ENCODE results near the gene CLDN9.

CLDN9 gene, protein sequence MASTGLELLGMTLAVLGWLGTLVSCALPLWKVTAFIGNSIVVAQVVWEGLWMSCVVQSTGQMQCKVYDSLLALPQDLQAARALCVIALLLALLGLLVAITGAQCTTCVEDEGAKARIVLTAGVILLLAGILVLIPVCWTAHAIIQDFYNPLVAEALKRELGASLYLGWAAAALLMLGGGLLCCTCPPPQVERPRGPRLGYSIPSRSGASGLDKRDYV

DNA sequence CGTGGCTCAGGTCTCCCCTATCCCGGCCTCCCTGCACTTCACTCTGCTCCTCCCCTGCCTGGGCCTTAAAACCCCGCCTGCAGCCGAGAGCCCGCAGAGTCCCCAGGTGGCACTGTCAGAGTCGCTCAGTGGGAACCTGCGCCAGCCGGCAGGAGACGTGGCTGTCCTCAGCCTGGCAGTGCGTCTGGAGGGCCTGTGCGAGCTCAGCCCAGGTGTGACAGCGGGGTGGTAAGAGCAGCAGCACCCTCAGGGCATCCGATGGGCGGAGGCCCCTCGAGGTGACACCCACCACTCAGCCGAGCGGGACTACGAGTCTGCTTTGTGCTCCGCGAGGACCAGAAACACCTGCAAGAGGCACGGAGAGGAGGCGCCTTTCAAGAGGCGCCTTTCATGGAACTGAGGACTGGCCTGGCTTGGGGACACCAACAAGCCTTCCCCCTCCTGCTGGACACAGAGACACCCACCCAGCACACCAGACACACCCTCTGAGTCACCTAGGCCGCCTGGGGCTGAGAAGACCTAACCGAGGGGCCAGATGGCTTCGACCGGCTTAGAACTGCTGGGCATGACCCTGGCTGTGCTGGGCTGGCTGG, at the start of gene CLDN9:
Gene CLDN9 (plus strand): TSS at position 96 of the 593 bp plus-strand sequence. CDS start 440 bp downstream, at position 536.
- DNase-seq (ENCODE audit: extremely low read depth in 1 of 2, low read depth in 1 of 2) = no peak

DNA sequence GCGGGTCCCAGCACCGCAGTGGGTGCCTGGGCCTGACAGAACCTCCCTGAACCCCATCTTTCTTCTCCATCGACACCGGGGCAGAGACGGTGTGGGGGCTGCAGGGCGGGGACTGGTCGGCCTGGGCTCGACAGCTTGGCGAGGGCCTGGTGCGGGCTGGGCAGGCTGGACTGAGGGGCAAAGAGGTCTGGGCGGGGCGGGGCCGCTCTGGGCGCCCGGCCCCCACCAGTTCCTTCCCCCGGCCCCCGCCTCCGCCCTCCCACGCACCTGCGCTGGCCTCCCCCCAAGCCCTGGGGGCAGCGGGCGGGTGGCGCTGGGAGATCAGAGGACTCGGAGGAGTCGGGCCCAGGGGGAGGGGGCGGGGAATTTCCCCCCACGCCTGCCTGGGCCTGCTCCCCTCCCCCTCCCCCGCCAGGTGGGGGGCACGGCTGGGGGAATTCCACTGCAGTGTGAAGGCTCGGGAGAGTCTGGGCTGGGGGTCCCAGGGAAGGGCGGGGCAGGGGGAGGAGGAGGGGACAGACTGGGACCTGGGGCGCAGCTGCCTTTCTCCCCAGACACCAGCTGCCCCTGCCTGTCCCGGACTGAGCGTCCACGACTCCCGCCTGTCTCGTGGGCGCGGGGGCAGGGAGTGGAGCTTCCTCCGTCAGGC, 49.5 kb upstream of the CLDN9 start:
- DNase-seq (ENCODE audit: extremely low read depth in 1 of 2, low read depth in 1 of 2) = no peak

DNA sequence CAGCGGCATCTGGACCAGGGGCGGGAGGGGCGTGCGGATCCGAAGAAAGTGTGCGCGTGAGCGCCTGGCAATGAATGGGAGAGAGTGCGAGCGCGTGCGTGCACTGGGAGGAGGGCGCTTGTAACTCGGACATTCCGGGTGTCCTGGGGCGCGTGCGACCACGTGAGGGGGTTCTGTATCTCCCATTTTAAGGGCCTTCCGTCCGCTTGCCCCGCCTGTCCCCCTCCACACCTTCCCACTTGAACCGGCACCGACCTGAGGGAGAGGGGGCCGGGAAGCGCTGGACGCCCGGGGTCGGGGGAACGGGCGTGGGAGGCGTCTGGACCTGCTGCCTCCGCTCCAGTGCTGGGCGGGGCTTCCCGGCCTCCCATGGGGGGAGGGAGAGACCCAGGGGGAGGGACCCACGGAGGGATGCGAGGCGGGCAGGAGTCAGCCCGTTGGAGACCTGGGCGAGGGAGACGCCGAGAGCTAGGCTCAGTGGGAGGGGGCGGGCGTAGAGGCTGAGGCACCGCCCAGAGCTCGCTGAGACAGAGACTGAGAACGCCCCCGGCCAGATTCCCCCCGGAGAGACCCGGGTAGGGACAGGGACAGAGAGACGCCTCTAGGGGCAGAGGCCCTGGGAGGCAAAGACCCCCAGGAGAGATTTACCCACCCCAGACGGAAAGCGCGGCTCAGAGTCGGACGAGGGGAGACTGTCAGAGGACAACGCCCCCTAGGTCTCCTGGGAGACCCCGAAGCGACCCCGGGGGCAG, 48.8 kb upstream of the CLDN9 start, which contains the start of gene KREMEN2:
Gene KREMEN2 (plus strand): TSS at position 553 of the 752 bp plus-strand sequence. CDS start 246 bp downstream, outside the sequence.
- DNase-seq (ENCODE audit: extremely low read depth in 1 of 2, low read depth in 1 of 2) = no peak

DNA sequence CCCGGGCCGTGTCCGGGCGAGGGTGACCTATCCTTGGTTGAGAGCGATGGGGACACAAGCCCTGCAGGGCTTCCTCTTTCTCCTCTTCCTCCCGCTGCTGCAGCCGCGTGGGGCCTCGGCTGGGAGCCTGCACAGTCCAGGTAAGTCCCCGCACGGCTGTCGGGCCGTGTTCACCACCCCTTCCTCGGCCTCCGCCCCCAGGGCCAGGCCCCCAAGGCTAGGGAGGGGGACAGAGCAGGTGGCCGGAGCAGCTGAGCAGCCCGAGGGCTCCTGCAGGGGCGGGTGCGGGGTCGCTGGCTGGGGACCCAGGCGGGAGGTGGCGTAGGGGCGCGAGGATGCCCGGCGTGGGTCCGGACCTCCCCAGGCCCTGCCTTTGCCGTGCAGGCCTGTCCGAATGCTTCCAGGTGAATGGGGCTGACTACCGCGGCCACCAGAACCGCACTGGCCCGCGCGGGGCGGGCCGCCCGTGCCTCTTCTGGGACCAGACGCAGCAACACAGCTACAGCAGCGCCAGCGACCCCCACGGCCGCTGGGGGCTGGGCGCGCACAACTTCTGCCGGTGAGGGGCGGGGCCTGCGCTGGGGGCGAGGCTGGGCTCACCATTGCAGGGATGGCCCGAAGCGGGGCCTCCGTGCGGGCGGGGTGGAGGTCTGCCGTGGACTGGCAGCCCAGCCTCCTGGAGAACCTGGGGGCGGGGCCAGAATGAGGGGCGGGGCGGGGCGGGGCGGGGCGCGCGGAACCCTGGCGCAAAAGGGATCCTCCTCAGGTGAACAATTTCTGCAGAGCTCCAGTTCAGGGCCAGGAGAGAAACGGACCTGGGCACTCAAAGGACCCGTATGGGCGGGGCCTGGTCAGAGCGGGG, 48.0 kb upstream of the CLDN9 start:
- DNase-seq (ENCODE audit: extremely low read depth in 1 of 2, low read depth in 1 of 2) = peak in 1 of 2 donors; percentile 62

DNA sequence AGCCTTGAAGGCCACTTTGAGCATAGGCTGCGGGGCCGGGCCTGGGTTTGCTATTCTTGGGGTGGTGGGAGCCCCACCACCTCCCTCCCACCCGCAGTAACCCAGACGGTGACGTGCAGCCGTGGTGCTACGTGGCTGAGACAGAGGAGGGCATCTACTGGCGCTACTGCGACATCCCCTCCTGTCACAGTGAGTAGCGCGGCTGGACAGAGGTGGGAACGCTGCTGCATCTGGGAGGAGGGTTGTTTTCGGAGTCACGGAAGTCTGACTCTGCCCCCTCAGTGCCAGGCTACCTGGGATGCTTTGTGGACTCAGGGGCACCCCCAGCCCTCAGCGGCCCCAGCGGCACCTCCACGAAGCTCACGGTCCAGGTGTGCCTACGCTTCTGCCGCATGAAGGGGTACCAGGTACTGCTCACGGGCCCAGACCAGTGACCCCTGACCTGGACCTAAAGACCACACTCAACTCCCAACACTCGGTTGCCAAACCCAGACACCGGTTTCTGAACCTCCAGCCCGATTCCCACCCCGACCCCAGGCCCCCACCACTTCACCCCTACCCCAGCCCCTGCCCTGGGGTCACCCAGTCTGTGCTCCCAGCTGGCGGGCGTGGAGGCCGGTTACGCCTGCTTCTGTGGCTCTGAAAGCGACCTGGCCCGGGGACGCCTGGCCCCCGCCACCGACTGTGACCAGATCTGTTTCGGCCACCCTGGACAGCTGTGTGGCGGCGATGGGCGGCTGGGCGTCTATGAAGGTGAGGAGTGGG, 46.5 kb upstream of the CLDN9 start:
- no peak for DNase-seq (ENCODE audit: extremely low read depth in 1 of 2, low read depth in 1 of 2)

DNA sequence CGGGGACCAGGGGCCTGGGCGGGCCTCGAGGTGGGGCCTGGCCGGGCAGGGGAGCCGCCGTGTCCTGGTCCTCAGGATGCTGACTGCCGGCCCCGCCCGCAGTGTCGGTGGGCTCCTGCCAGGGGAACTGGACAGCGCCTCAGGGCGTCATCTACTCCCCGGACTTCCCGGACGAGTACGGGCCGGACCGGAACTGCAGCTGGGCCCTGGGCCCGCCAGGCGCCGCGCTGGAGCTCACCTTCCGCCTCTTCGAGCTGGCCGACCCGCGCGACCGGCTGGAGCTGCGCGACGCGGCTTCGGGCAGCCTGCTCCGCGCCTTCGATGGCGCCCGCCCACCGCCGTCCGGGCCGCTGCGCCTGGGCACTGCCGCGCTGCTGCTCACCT, 45.9 kb upstream of the CLDN9 start:
- DNase-seq (ENCODE audit: extremely low read depth in 1 of 2, low read depth in 1 of 2) = no peak

DNA sequence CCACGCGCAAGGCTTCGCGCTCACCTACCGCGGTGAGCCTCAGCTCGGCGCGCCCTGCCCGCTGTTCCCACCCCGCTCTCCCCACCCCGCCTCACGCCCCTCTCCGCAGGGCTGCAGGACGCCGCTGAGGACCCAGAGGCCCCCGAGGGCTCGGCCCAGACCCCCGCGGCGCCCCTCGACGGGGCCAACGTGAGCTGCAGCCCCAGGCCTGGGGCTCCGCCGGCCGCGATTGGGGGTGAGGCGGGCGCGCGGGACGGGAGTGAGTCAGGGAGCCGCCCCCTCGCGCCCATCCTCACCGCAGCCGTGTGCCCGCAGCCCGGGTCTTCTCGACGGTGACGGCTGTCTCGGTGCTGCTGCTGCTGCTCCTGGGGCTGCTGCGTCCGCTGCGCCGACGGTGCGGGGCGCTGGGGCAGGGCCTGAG, 45.5 kb upstream of the CLDN9 start:
- no peak for DNase-seq (ENCODE audit: extremely low read depth in 1 of 2, low read depth in 1 of 2)

DNA sequence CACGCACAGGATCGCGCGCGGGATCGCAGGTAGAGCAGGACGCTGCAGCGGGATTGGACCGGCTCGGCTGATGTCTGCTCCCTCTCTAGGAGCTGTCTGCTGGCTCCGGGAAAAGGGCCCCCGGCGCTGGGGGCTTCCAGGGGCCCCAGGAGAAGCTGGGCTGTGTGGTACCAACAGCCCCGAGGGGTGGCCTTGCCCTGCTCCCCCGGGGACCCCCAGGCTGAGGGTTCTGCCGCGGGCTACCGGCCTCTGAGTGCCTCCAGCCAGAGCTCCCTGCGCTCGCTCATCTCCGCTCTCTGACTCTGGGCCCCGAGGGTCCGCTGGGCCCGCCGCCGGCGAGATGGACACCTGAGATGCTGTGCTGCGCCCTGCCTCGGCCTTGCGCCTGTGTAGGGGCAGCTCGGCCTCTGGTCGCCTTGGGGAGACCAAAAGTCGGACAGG, 45.0 kb upstream of the CLDN9 start:
- no peak for DNase-seq (ENCODE audit: extremely low read depth in 1 of 2, low read depth in 1 of 2)

DNA sequence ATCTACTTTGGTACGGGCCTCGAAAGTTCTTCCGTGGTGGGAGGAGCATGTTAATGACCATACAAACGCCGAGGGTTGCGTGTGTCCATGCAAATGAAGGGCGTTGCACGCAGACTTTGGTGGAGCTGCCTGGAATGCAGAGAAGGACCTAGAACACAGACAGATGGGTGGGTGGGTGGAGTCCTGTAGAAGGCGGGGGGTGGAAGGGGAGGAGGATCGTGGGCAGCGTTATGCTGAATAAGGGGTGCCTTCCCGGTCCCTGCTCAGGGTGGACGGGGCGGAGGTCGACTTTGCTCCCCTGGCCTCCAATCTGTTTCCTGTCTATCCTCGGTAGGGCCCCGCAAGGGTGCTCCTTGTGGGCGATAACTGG, 44.4 kb upstream of the CLDN9 start:
- no peak for DNase-seq (ENCODE audit: extremely low read depth in 1 of 2, low read depth in 1 of 2)

DNA sequence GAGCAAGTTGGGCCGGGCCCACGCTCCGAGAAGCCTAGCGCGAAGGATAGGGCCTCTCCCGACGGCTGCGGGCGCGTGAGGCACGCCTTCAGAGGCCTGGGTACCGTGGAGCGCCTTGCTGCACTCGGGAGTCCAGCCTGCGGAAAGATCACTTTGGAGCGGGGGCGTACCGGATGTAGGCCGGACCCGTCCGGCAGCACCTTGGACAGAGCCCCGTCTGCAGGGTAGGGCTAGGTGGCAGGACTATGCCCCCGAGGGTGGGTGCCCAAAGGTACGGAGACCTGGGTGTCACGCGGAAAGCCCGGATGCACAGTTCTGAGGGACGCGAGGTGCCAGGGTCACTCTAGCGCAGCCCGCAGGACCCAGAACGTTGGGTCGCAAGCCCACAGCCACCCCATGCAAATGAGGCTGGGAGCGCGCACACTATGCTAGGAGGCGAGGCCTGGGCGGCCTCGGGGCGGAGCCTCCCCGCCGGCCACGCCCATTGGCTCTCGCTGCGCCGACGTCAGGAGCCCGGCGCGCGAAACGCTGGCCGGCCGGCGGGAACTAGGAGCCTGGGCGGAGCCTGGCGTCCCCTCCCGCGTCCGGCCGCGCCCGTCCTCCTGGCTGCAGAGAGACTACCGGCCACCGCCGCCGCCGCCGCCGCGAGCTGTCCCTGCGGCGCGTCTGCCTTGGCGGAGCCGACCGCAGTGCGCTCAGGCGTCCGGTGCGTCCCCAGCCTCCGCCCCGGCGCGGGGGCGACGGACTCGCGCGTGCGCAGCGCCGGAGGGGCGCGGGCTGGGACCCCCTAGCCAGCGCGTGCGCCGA, 43.8 kb upstream of the CLDN9 start, which contains the start of gene PAQR4:
Gene PAQR4 (plus strand): TSS at position 611 of the 807 bp plus-strand sequence. CDS start 327 bp downstream, outside the sequence.
- peak; percentile 65 to 76 for DNase-seq (ENCODE audit: extremely low read depth in 1 of 2, low read depth in 1 of 2)

DNA sequence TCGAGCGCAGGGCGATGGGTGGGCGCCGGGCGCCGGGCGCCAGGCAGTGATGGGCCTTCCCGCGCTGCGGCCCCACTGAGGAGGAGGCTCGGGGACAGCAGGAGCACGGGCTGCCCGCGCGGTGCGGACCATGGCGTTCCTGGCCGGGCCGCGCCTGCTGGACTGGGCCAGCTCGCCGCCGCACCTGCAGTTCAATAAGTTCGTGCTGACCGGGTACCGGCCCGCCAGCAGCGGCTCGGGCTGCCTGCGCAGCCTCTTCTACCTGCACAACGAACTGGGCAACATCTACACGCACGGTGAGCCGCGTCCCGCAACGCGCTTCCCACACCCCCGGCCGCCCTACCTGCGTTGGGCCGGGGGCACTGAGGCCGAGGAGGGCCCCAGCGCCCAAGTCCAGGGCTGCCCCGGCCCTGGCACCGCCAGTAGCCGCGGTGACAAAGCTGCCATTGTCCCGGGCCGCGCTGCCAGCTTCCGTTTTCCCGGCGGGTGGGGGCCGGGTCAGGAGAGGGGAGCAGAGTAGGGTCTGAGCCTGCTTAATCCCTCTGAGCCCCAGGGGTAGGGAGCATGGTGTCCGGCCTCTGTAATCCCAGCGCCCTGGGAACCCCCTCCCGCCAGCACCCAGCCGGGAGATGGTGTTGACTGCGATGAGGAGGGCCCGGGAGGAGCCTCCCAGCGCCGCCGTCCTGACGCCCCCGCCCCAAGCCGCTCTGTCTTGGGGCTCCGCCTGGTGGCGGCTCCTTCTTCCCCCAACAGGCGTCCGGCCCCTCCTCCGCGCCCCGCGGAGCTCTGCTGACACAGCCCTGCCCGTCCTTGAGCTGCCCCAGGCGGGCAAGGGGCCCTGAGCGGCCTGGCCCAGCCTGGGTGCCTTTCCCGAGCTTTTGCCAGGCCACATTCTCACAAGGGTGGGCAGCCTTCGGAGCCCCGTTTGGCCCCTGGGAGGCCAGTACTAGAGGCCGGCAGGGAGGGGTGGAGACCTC, 42.9 kb upstream of the CLDN9 start:
- peak; percentile 69 to 81 for DNase-seq (ENCODE audit: extremely low read depth in 1 of 2, low read depth in 1 of 2)

DNA sequence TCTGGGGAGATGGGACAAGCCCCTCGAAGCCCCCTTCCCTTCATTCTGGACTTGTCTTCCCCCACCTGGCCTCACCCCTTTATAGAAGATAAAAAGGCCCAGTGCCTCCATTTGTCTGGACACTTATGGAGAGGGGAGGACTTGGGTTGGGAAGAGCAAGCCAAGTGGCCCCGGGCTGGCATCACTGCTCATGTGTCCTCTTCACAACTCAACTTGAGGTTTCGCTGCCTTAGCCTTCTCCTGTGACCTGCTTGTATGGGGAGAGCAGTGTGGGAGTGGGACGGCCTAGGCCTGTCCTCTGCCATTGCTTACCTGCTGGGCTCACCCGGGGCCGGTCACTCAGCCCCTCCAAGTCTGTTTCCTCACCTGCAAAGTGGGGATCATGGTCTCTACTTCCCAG, 42.2 kb upstream of the CLDN9 start:
- DNase-seq (ENCODE audit: extremely low read depth in 1 of 2, low read depth in 1 of 2) = no peak

DNA sequence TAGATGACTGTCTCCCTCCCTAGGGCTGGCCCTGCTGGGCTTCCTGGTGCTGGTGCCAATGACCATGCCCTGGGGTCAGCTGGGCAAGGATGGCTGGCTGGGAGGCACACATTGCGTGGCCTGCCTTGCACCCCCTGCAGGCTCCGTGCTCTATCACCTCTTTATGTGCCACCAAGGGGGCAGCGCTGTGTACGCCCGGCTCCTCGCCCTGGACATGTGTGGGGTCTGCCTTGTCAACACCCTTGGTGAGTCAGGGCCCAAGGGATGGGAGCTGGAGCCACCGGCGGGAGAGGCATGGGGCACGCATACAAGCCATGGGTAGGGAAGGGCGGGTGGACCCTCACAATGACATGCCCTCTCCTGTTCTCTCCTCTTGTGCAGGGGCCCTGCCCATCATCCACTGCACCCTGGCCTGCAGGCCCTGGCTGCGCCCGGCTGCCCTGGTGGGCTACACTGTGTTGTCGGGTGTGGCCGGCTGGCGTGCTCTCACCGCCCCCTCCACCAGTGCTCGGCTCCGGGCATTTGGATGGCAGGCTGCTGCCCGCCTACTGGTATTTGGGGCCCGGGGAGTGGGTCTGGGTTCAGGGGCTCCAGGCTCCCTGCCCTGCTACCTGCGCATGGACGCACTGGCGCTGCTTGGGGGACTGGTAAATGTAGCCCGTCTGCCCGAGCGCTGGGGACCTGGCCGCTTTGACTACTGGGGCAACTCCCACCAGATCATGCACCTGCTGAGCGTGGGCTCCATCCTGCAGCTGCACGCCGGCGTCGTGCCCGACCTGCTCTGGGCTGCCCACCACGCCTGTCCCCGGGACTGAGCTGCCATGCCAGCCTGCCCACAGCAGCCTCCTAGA, 41.4 kb upstream of the CLDN9 start:
- no peak for DNase-seq (ENCODE audit: extremely low read depth in 1 of 2, low read depth in 1 of 2)

DNA sequence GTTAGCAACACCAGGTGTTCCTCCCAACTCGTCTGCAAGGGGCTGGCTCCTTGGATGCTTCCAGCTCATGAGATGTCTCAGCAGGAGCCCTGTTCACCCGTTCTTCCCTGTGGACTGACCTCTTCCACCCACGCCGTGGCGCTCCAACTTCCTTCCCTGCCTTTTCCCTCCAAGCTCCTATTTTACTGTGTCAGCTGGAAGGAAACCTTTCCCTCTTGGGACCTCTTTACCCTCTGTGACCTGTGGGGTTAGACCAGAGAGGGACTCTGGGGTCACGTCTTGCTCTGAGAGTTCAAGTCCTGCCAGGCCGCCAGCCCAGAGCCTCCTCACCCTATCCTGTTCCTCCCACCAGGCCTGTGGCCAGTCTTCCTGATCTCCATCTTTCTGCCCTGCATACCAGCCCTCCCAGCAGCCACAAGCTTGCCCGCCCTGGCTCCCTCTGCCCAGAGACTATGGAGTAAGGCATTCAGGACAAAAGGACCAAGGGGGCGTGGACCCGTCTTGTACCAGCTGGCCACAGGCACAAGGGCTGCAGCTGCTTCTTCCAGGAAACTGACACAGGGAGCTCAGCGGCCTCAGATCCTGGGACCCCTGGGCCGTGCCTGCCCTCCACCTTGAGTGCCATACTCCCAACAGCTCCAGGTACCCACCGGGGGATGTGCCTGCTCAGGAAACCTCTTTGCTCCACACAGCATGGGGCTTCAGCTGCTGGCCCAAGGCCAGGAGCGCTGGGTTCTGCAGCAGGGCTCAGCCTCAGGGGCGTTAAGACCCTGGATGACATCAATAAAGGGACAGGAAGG, 40.5 kb upstream of the CLDN9 start:
- DNase-seq (ENCODE audit: extremely low read depth in 1 of 2, low read depth in 1 of 2) = no peak

DNA sequence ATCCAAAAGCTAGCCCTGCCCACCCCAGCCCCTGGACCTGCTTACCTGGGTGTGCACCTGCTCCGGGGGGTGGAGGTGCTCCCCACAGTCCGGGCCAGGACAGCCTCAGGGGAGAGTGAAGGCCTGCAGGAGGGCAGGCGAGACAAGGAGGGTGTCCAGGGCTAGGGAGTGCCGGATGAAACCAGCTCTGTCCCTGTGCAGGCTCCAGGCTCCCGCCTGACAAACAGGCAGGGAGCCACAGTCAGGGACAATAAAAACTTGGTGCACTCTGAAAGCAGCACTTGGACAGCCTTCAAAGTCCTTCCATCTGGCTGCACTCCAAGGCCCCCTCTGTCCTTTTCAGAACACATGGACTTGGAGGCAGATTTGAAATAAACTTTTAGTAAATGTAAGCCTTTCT, 39.6 kb upstream of the CLDN9 start:
- no peak for DNase-seq (ENCODE audit: extremely low read depth in 1 of 2, low read depth in 1 of 2)

All from stimulated activated CD8-positive, alpha-beta memory T cell treated with anti-CD3 and anti-CD28 coated beads, Interleukin-7, amount 100 ng/mL, for 48 hours (primary cell).